Activated CD4-positive, alpha-beta memory T cell treated with anti-CD3 and anti-CD28 coated beads, Interleukin-2, amount 10 ng/mL, durations not matched to agents 7 days and 5 days (primary cell): ENCODE data around the gene AK8. TPM values are rescaled to one million over a fixed set of nuclear protein-coding genes. Genes with fewer than 3 reads are reported as not detected.
"Not testable (repeated sequence)": the region's sequence is repeated elsewhere in the genome, so short reads cannot be mapped to it uniquely, and the experiment has no call there.

Source experiments
- CTCF ChIA-PET: fragments of 350-600 bp; sonication (Branson Sonifier 250); formaldehyde crosslinking; loops from one replicate; lab custom pipeline; 2021; ENCODE audit warnings: antibody characterized with exemption, inconsistent platforms; lab: Charles Lee
- POLR2A ChIA-PET: fragments of 350-600 bp; sonication (Branson Sonifier 250); formaldehyde crosslinking; loops from one replicate; lab custom pipeline; 2021; ENCODE audit warnings: antibody characterized with exemption; lab: Charles Lee
- DNase-seq: peaks from one replicate; pipeline ENCODE4 v3.0.0-alpha.2; 2020
- H3K27ac Mint-ChIP-seq: one replicate; pipeline ENCODE4 v1.8.0; 2021; ENCODE audit warnings: mild to moderate bottlenecking, mixed read lengths
- H3K27me3 Mint-ChIP-seq: one replicate; pipeline ENCODE4 v1.8.0; 2021; ENCODE audit warnings: mixed read lengths
- H3K36me3 Mint-ChIP-seq: one replicate; pipeline ENCODE4 v1.8.0; 2021; ENCODE audit warnings: low read depth, mixed read lengths
- H3K4me1 Mint-ChIP-seq: one replicate; pipeline ENCODE4 v1.8.0; 2021; ENCODE audit warnings: mixed read lengths
- H3K4me3 Mint-ChIP-seq: one replicate; pipeline ENCODE4 v1.8.0; 2021; ENCODE audit warnings: mild to moderate bottlenecking, mixed read lengths
- H3K9me3 Mint-ChIP-seq: one replicate; pipeline ENCODE4 v1.8.0; 2021; ENCODE audit warnings: mixed read lengths
- total RNA-seq, 2 experiments: library from RNA; stranded (reverse); gene quantifications; one replicate each; pipeline ENCODE4 v1.2.3, GENCODE V29; 2021

Gene AK8
- total RNA-seq, 2 experiments from 2014 or later, result not detected

DNA sequence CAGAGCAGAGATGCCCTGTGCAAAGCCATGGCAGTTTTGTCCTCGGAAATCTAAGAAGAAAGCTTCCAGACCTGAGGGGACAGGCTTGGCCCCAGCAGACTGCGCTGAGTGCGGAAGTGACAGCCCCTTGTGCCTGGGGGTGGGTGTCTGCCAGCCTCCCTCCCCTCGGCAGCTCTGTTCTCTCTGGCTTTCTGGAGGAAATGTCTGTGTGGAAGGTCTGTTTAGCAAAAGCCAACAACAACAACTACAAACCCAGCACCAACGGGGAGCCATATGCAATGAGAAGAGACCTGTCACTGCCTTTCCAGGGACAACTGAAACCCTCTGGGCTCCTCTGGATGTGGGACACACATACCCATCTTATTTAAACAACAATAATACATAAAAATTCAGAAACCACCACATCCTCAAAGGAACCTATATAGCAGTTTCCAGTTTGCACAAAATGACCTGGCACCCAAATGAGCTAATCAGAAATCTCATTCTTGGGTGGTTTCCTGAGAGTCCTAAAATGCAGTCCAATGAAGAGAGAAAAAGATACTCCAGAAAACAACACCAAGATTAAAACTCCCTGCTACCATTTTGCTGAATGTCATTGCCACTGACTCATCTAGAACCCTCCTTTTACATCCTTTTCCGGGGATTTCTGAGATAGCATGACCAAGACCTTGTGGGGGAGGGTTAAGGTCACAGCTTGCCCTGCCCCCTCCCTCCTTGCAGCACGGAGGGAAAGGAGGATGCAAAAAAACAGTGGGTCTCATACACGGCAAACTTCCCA, 97.7 kb downstream of the AK8 start:
- no peak for DNase-seq
- Mint-ChIP-seq H3K4me3 (no peak overlapping the region), H3K36me3 (no peaks in the 10 kb centered on the region), H3K4me1 (peaks cover 16% of the 10 kb centered on the region), H3K27ac (peak overlapping the region; percentile 37), H3K27me3 (peaks cover 27% of the 10 kb centered on the region), H3K9me3 (no peaks in the 10 kb centered on the region)
- ChIA-PET CTCF (interaction anchor here (0.9 to 1.1 kb wide), 2 partner anchors 11 to 12 kb away, joined by 3 to 7 read pairs; no protein-coding TSS in a partner anchor), POLR2A (interaction anchor here (3.6 kb wide), 1 partner anchor 11 kb away, joined by 22 read pairs; no protein-coding TSS in a partner anchor)

GRCh38 chr9:132776891-132777290, 101.2 kb downstream of the AK8 start:
- DNase-seq, result no peak
- H3K27ac Mint-ChIP-seq, result no peak overlapping the region
- peaks cover 10% of the 10 kb centered on the region for H3K27me3 Mint-ChIP-seq
- no peak overlapping the region for H3K4me3 Mint-ChIP-seq
- peaks cover 6% of the 10 kb centered on the region for H3K36me3 Mint-ChIP-seq
- POLR2A ChIA-PET, result no interaction called here
- peaks cover 29% of the 10 kb centered on the region for H3K4me1 Mint-ChIP-seq
- CTCF ChIA-PET, result interaction anchor here (1.4 kb wide), 1 partner anchor 8 kb away, joined by 5 read pairs; no protein-coding TSS in a partner anchor
- H3K9me3 Mint-ChIP-seq, result peaks cover under 1% of the 10 kb centered on the region

DNA sequence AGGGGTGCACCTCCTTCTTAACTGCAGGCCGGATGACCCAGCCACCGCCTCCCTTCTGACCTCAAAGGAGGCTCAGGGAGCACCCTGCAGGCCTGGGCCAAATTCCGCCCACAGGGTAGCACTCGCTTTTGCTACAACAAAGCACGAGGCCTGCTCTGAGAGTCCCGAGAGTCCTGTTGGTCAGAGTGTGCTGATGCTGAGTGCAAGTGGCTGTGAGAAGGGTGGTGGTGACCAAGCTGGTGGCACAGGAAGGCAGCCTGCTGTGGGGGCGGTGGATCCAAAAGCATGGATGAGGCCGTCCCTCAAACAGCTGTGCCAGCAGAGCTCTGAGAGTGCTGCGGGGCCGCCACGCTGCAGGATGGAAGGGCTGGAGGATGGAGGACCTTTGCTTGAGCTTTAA, 101.8 kb downstream of the AK8 start:
- Mint-ChIP-seq H3K4me3 (no peak overlapping the region), H3K27me3 (peaks cover 7% of the 10 kb centered on the region), H3K36me3 (peaks cover 12% of the 10 kb centered on the region), H3K9me3 (peaks cover 7% of the 10 kb centered on the region), H3K27ac (no peak overlapping the region), H3K4me1 (peaks cover 29% of the 10 kb centered on the region)
- ChIA-PET POLR2A (no interaction called here), CTCF (no interaction called here)
- no peak for DNase-seq

- POLR2A ChIA-PET, result interaction anchor here (0.8 kb wide), 1 partner anchor 10 kb away, joined by 3 read pairs; no protein-coding TSS in a partner anchor
- no peak overlapping the region for H3K27ac Mint-ChIP-seq
Observed at GRCh38 chr9:132775720-132776119, 102.4 kb downstream of the AK8 start.

GRCh38 chr9:132774886-132775285, 103.2 kb downstream of the AK8 start:
- ChIA-PET POLR2A (interaction anchor here (0.8 kb wide), 1 partner anchor 9 kb away, joined by 3 read pairs; no protein-coding TSS in a partner anchor), CTCF (no interaction called here)
- DNase-seq, result no peak
- Mint-ChIP-seq H3K27me3 (peaks cover 6% of the 10 kb centered on the region), H3K27ac (no peak overlapping the region), H3K4me1 (peaks cover 21% of the 10 kb centered on the region), H3K9me3 (peaks cover 9% of the 10 kb centered on the region), H3K36me3 (peaks cover 13% of the 10 kb centered on the region), H3K4me3 (no peak overlapping the region)

More at GRCh38 chr9:132775720-132776119, 102.4 kb downstream of the AK8 start:
- peaks cover 9% of the 10 kb centered on the region for H3K9me3 Mint-ChIP-seq
- peaks cover 12% of the 10 kb centered on the region for H3K36me3 Mint-ChIP-seq
- no peak overlapping the region for H3K4me3 Mint-ChIP-seq
- H3K4me1 Mint-ChIP-seq, result peaks cover 28% of the 10 kb centered on the region
- CTCF ChIA-PET, result no interaction called here
- no peak for DNase-seq
- H3K27me3 Mint-ChIP-seq, result peaks cover 7% of the 10 kb centered on the region

GRCh38 chr9:132773764-132774339, 104.2 kb downstream of the AK8 start:
- H3K27ac Mint-ChIP-seq, result peak overlapping the region; percentile 33
- H3K27me3 Mint-ChIP-seq, result peaks cover 2% of the 10 kb centered on the region
- peaks cover 16% of the 10 kb centered on the region for H3K4me1 Mint-ChIP-seq
- H3K4me3 Mint-ChIP-seq, result no peak overlapping the region
- peaks cover 9% of the 10 kb centered on the region for H3K9me3 Mint-ChIP-seq
- ChIA-PET CTCF (no interaction called here), POLR2A (no interaction called here)
- H3K36me3 Mint-ChIP-seq, result peaks cover 16% of the 10 kb centered on the region
- DNase-seq, result no peak

DNA sequence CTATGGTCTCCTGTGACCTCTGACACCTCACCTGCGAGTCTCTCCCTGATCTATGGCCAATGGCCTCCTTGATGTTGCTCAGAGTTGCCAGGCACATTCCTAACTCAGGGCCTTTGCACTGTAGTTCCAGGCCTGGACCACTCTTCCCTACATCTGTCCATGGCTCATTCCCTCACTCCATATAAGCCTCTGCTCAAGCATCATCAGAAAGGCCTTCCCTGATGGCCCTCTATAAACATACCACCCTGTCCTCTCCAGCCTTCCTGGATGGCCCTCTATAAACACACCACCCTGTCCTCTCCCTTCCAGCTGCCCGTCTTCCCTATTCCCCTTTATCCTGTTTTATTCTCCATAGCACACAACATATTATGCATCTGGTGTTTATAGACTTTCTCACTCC, 105.0 kb downstream of the AK8 start:
- Mint-ChIP-seq H3K27ac (no peak overlapping the region), H3K27me3 (peaks cover 2% of the 10 kb centered on the region), H3K36me3 (peaks cover 16% of the 10 kb centered on the region), H3K9me3 (peaks cover 9% of the 10 kb centered on the region), H3K4me1 (peaks cover 20% of the 10 kb centered on the region), H3K4me3 (no peak overlapping the region)
- ChIA-PET CTCF (interaction anchor here (1.1 kb wide), 1 partner anchor 129 kb away, joined by 3 read pairs; no protein-coding TSS in a partner anchor), POLR2A (no interaction called here)
- no peak for DNase-seq

- peaks cover 16% of the 10 kb centered on the region for H3K36me3 Mint-ChIP-seq
- POLR2A ChIA-PET, H3K27me3 Mint-ChIP-seq, DNase-seq, H3K27ac Mint-ChIP-seq, H3K4me3 Mint-ChIP-seq, H3K9me3 Mint-ChIP-seq, CTCF ChIA-PET: not testable (repeated sequence)
- peaks cover 24% of the 10 kb centered on the region for H3K4me1 Mint-ChIP-seq
Observed at GRCh38 chr9:132771752-132772151, 106.3 kb downstream of the AK8 start.

DNA sequence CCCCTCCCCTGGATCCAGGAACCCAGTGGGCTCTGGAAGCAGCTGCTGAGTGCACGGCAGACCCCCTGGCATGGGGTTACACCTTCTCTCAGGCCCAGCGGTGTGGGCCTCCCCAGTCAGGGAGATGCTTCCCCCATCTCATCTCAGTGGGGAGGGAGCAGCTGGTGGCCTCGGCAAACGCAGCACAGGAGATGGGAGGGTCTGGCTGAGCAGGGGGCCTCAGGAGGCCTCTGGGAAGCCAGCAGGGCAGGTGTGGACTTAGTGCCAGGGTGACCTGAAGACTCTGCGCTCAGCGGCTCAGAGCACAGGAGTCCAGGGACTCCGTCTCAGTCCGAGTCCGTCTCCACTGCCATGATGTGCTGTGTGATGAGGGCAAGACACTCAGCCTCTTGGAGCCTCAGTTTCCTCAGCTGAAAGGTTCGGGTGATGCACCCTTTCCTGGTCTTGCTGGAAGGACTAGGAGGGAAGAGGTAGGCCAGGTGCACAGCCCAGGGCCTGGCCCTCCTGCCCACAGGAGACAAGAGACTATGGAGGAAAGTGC, 107.2 kb downstream of the AK8 start:
- Mint-ChIP-seq H3K36me3 (peaks cover 16% of the 10 kb centered on the region), H3K9me3 (peaks cover 9% of the 10 kb centered on the region), H3K4me3 (peak overlapping the region; percentile 97), H3K27me3 (peaks cover 9% of the 10 kb centered on the region), H3K4me1 (peaks cover 24% of the 10 kb centered on the region), H3K27ac (no peak overlapping the region)
- POLR2A ChIA-PET, result interaction anchor here (0.8 to 3.4 kb wide), 7 partner anchors 8 to 174 kb away, joined by 3 to 28 read pairs (median 5); partner anchors contain the start of genes DDX31 and GTF3C4
- DNase-seq, result no peak
- CTCF ChIA-PET, result interaction anchor here (2.1 kb wide), 1 partner anchor 10 kb away, joined by 7 read pairs; no protein-coding TSS in a partner anchor

DNA sequence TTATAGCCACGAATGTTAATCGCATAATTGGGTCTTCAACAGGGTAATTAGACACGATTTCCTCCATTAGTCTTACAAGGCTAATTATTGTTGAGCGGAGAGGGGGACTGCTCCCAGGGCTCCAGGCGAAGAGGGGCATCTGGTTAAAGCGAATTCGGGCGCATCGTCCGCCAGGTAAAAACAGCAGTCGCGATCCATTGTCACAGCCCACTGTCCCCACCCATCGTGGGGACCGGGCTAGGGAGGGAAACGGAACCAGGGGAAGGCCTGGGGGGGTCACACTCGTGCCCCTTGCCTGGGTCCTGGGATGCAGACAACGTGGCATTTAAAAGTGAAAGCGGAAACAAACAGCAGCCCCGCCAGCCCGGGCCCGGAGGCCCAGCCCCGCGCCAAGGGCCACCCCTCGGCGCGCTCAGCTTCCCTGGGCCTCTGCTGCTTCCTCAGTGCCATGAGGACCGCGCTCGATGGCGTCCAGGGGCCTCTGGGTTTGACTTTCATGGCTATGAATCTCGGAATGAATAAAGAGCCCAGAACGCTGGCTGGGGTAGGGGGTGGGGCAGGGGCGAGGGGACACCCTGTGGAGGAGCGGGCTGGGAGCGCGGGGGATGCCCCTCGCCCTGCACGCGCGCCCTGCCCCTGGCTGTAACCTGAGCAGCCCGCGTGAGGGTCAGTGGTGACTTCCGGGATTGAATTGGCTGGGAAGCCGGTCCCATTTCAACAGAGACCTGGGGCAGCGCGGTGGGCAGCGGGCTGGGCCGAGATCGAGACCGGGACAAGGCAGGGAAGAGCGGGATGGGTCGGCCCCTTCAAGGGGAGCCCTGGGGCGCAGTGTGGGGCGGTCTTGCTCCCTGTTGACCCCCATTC, 107.9 kb downstream of the AK8 start:
- H3K4me1 Mint-ChIP-seq, result peaks cover 24% of the 10 kb centered on the region
- peak; percentile 75 for DNase-seq
- peak overlapping the region; percentile 97 for H3K4me3 Mint-ChIP-seq
- H3K9me3 Mint-ChIP-seq, result peaks cover 9% of the 10 kb centered on the region
- H3K27me3 Mint-ChIP-seq, result peaks cover 9% of the 10 kb centered on the region
- ChIA-PET POLR2A (interaction anchor here (0.6 to 3.4 kb wide), 17 partner anchors 8 to 913 kb away, joined by 3 to 28 read pairs (median 4); partner anchors contain the start of genes DDX31, GTF3C4, GTF3C5 and TSC1), CTCF (interaction anchor here (0.6 to 2.1 kb wide), 11 partner anchors 10 to 613 kb away, joined by 3 to 7 read pairs (median 3); partner anchors contain the start of genes DDX31 and GTF3C4)
- peak overlapping the region; percentile 93 for H3K27ac Mint-ChIP-seq
- H3K36me3 Mint-ChIP-seq, result peaks cover 16% of the 10 kb centered on the region

- Mint-ChIP-seq H3K9me3 (peaks cover 9% of the 10 kb centered on the region), H3K36me3 (peaks cover 16% of the 10 kb centered on the region), H3K4me1 (peaks cover 22% of the 10 kb centered on the region), H3K27me3 (peaks cover 9% of the 10 kb centered on the region), H3K4me3 (peak overlapping the region; percentile 97), H3K27ac (peak overlapping the region; percentile 93)
- CTCF ChIA-PET, result interaction anchor here (0.5 to 2.1 kb wide), 15 partner anchors 9 to 612 kb away, joined by 3 to 7 read pairs (median 4); partner anchors contain the start of genes DDX31 and GTF3C4
- POLR2A ChIA-PET, result interaction anchor here (0.6 to 3.4 kb wide), 19 partner anchors 7 to 914 kb away, joined by 3 to 28 read pairs (median 3); partner anchors contain the start of genes DDX31, GTF3C4, GTF3C5 and TSC1
- DNase-seq, result peak; percentile 71
Observed at GRCh38 chr9:132768932-132769905, 108.9 kb downstream of the AK8 start.
